Type B pancreatic cell (in vitro differentiated cells): ENCODE data around the gene RAB17. TPM values are rescaled to one million over a fixed set of nuclear protein-coding genes. Genes with fewer than 3 reads are reported as not detected.

Experiments used
- DNase-seq: peaks from one replicate; pipeline ENCODE4 v3.0.0; 2021; ENCODE audit warnings: mixed read lengths; ENCODE audit not compliant: unreplicated experiment; ENCODE audit errors: extremely low spot score
- H3K27ac Mint-ChIP-seq: 2 replicates; pipeline ENCODE4 v1.8.0; 2021; ENCODE audit warnings: mild to moderate bottlenecking, mixed read lengths
- H3K27me3 Mint-ChIP-seq: 2 replicates; pipeline ENCODE4 v1.8.0; 2021; ENCODE audit warnings: mixed read lengths
- H3K36me3 Mint-ChIP-seq: 2 replicates; pipeline ENCODE4 v1.8.0; 2021; ENCODE audit warnings: mixed read lengths
- H3K4me1 Mint-ChIP-seq: one replicate; pipeline ENCODE4 v1.8.0; 2021; ENCODE audit warnings: mixed read lengths; ENCODE audit not compliant: unreplicated experiment
- H3K4me3 Mint-ChIP-seq: 2 replicates; pipeline ENCODE4 v1.8.0; 2021; ENCODE audit warnings: mild to moderate bottlenecking, mixed read lengths
- H3K9me3 Mint-ChIP-seq: 2 replicates; pipeline ENCODE4 v1.8.0; 2021; ENCODE audit warnings: mixed read lengths
- total RNA-seq: library from RNA; stranded (reverse); gene quantifications from 2 replicates; pipeline ENCODE4 v1.2.1, GENCODE V29; 2021; ENCODE audit warnings: low replicate concordance
- TF ChIP-seq, protein P1 (sequence below): fragments of 200-600 bp; sonication (generic); conservative IDR thresholded peaks from 2 replicates; pipeline ENCODE4 v1.5.0; 2021; ENCODE audit warnings: antibody characterized with exemption, mild to moderate bottlenecking

Gene RAB17
- total RNA-seq, 1 donor from 2014 or later = 21.6 TPM

DNA sequence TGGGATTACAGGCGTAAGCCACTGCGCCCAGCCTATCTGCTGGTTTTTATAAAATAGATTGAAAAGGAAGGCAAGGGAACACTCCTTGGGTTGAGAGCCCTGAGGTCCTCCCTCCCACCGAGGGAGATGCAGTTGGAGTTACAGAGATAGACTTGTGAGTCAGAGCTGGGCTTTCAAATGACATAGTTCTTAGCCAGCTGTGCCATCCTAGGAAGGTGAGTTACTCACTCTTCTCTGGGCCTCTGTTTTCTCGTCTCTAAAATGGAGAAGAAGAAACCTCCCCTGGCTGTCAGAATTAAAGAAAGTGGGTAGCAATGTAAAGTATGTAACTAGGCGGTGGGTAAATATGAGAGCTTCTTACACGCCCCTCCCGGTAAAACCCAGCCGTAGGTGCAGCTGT lies 39.2 kb upstream of the RAB17 start:
- DNase-seq = no peak
- TF ChIP-seq, protein P1, sequence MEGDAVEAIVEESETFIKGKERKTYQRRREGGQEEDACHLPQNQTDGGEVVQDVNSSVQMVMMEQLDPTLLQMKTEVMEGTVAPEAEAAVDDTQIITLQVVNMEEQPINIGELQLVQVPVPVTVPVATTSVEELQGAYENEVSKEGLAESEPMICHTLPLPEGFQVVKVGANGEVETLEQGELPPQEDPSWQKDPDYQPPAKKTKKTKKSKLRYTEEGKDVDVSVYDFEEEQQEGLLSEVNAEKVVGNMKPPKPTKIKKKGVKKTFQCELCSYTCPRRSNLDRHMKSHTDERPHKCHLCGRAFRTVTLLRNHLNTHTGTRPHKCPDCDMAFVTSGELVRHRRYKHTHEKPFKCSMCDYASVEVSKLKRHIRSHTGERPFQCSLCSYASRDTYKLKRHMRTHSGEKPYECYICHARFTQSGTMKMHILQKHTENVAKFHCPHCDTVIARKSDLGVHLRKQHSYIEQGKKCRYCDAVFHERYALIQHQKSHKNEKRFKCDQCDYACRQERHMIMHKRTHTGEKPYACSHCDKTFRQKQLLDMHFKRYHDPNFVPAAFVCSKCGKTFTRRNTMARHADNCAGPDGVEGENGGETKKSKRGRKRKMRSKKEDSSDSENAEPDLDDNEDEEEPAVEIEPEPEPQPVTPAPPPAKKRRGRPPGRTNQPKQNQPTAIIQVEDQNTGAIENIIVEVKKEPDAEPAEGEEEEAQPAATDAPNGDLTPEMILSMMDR = no peak
- Mint-ChIP-seq H3K27me3 (peaks cover 30% of the 10 kb centered on the region), H3K4me1 (peaks cover 29% of the 10 kb centered on the region), H3K36me3 (peaks cover 35% of the 10 kb centered on the region), H3K4me3 (peak overlapping the region; percentile 67), H3K9me3 (peaks cover 6% of the 10 kb centered on the region), H3K27ac (no peak overlapping the region)

DNA sequence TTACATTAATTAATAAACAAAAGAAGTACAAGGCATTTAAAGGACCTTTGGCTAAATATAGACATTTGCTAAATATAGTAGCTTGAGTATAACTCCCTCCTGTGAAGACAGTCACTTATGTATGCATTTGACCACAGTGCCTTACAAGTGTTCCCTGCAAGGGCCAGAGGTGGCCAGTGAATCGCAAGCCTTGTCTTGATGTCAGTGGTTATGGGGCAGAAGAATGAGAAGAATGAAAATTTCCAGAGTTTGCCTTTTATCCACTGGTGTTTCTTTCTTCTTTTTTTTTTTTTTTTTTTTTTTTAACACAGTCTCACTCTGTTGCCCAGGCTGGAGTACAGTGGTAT lies 38.6 kb upstream of the RAB17 start:
- Mint-ChIP-seq H3K4me3 (peak overlapping the region; percentile 91), H3K36me3 (peaks cover 30% of the 10 kb centered on the region), H3K9me3 (peaks cover 4% of the 10 kb centered on the region), H3K4me1 (peaks cover 29% of the 10 kb centered on the region), H3K27me3 (peaks cover 33% of the 10 kb centered on the region), H3K27ac (peak overlapping the region; percentile 80)
- no peak for DNase-seq
- TF ChIP-seq, protein P1 = no peak

DNA sequence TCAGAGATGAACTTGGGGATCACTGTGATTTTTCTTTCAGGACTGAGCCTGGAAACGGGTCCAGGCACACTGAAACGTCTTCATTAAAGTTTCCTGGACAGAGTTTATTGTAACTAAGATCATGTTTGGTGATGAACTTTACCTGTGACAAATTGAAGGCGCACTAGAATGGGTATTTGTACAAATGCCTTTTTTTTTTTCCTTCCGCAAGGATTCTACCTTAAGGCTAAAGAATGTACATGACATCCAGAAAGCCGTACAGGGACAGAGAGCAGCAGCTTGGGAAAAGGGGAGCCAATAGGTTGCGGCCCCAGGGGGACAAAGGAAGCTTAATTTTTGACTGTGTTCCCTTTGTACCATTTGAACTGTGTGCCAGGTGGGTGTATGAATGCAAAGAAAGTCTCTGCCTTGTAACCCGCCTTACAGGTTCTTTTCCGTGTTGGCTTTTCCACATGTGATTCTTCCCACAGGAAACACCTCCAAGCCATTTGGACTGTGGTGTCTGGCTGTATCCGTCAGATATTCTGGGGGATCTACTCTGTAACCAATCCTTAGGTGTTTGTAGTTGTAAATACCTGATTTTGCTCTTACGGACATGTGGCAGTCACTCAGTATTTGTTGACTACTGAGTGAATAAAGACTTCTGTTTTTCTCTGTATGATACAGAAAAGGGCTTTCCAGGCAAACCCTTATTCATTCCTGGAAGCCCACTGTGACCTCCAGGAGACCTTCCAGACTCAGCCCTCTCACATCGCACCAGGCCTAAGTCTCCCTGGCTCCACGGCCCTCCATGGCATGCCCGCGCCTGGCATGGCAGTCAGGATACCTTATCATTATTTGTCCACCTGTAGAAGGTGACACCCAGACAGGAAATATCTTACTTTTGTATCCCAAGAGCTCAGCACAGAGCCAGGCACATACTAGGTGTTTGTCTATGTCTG lies 38.0 kb upstream of the RAB17 start:
- Mint-ChIP-seq H3K4me1 (peaks cover 29% of the 10 kb centered on the region), H3K27me3 (peaks cover 37% of the 10 kb centered on the region), H3K9me3 (no peaks in the 10 kb centered on the region), H3K4me3 (peak overlapping the region; percentile 91), H3K27ac (peak overlapping the region; percentile 80), H3K36me3 (peaks cover 25% of the 10 kb centered on the region)
- TF ChIP-seq, protein P1 = no peak
- no peak for DNase-seq

DNA sequence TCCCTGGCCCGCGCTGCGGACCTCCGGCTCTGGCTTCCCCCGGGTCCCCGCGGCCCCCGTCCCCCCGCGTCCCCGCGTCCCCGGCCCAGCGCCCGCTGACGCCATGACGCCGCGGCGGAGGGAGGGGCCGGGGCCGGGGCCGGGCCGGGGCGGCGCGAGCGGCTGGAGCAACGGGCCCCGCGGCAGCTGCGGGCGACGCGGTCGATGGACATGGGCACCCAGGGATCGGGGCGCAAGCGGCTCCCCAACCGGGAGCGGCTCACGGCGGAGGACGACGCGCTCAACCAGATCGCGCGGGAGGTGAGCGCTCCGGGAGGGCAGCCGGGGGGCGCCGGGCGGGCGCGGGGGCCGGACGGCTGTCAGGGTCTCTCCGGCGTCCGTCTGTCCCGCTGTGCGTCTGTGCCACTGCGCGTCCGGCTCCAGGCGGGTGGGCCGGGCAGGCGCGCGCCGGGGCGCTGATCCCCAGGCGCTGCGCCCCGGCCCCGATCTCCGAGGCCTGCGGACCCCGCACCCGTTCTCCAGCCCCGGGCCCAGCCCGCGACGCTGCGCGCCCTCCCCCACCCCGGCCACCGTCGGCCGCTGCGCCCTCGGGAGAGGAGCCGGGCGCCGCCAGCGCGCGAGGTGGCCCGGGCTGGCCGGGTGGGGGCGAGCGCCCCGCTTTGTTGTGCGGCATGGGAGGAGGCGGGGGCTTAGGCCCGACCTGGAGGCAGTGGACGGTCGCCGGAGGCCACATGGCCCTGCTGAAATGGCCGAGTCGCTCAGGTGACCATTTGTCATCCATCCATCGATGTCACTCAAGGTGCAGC lies 37.1 kb upstream of the RAB17 start, which contains the start of gene LRRFIP1:
Gene LRRFIP1, plus strand, starts transcription at position 147 of the 806 bp plus-strand sequence. Its CDS starts 58 bp downstream, at position 205.
- Mint-ChIP-seq H3K4me1 (peaks cover 29% of the 10 kb centered on the region), H3K9me3 (no peaks in the 10 kb centered on the region), H3K27ac (peak within 1 kb of the TSS; percentile 80), H3K27me3 (peaks cover 41% of the 10 kb centered on the region), H3K4me3 (peak within 1 kb of the TSS; percentile 91), H3K36me3 (peaks cover 22% of the 10 kb centered on the region)
- no peak for DNase-seq
- TF ChIP-seq, protein P1 = no peak

DNA sequence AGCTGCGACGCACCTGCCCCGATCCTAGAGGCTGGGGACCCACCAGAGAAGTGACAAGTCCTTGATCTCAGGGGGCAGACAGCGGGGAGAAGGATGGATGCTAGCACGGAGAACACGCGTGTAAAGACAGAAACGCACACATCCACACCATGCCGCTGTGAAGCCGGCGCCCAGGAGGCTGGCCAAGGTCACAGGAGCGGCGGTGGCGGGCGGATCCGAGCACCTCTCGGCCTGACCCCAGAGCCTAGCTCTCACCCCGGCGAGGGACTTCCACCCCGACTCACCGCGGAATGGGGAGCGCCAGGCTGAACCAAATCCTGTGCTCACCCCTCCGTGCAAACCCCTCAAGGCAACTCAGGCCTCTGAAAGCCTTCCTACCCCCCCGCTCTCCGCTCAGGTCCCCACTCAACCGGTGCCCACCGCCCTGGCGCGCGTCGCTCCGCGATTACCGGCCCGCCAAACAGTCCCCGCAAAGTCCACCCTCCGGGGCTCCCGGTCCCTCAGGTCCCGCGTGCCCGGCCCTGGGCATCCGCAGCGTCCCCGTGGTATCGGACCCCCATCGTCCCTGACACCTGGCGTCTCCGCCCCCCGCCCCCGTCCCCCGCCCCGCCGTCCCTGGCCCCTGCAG lies 36.4 kb upstream of the RAB17 start:
- peaks cover 20% of the 10 kb centered on the region for H3K36me3 Mint-ChIP-seq
- no peaks in the 10 kb centered on the region for H3K9me3 Mint-ChIP-seq
- H3K4me1 Mint-ChIP-seq = peaks cover 29% of the 10 kb centered on the region
- H3K27ac Mint-ChIP-seq = peak overlapping the region; percentile 11
- H3K27me3 Mint-ChIP-seq = peaks cover 41% of the 10 kb centered on the region
- TF ChIP-seq, protein P1 = no peak
- DNase-seq = no peak
- H3K4me3 Mint-ChIP-seq = peak overlapping the region; percentile 86
